CD4-positive, CD25-positive, alpha-beta regulatory T cell (primary cell): Measurements from ENCODE around the gene FAM170A. TPM values are rescaled to one million over a fixed set of nuclear protein-coding genes. Genes with fewer than 3 reads are reported as not detected.

Experiments
- ATAC-seq, 2 donors: fragments of 150-1000 bp; cut with Tn5 transposase; one replicate each; pipeline ENCODE4 v1.10.0; 2021; ENCODE audit warnings: low read depth in 2 of 2, moderate number of reproducible peaks in 2 of 2, moderate library complexity in 1 of 2
- DNase-seq, 3 donors: peaks; one replicate each; pipeline versions ENCODE4 v3.0.0 to v3.0.0-alpha.2; 2012 to 2022; ENCODE audit warnings: mixed read lengths in 1 of 3
- H3K27ac ChIP-seq: one replicate; pipeline ENCODE4 v1.7.0; 2013; ENCODE audit warnings: mild to moderate bottlenecking, low read length; ENCODE audit not compliant: insufficient read depth, poor library complexity, severe bottlenecking
- H3K27me3 ChIP-seq: one replicate; pipeline ENCODE4 v1.7.0; 2013; ENCODE audit warnings: low read length; ENCODE audit not compliant: control insufficient read depth, insufficient read depth
- H3K36me3 ChIP-seq: one replicate; pipeline ENCODE4 v1.7.0; 2013; ENCODE audit warnings: mild to moderate bottlenecking, low read length, moderate library complexity; ENCODE audit not compliant: control insufficient read depth, insufficient read depth
- H3K4me1 ChIP-seq: 2 replicates; pipeline ENCODE4 v1.7.0; 2013; ENCODE audit warnings: mild to moderate bottlenecking, low read length; ENCODE audit not compliant: insufficient read depth, control insufficient read depth, poor library complexity, severe bottlenecking
- H3K4me3 ChIP-seq: one replicate; pipeline ENCODE4 v1.7.0; 2013; ENCODE audit warnings: low read depth, mild to moderate bottlenecking, low read length, moderate library complexity
- H3K9me3 ChIP-seq, 2 experiments: 1 replicate in 1 of 2; 2 replicates in 1 of 2; pipeline ENCODE4 v1.7.0; 2013; ENCODE audit warnings: low read length in 2 of 2, mild to moderate bottlenecking in 1 of 2, moderate library complexity in 1 of 2; ENCODE audit not compliant: control insufficient read depth in 2 of 2
- H3K27ac Mint-ChIP-seq, 3 donors: one replicate each; pipeline ENCODE4 v1.8.0; 2020 to 2022; ENCODE audit warnings: mild to moderate bottlenecking in 3 of 3, mixed read lengths in 3 of 3, moderate library complexity in 2 of 3
- H3K27me3 Mint-ChIP-seq: one replicate; pipeline ENCODE4 v1.8.0; 2022; ENCODE audit warnings: mild to moderate bottlenecking, mixed read lengths
- H3K36me3 Mint-ChIP-seq: one replicate; pipeline ENCODE4 v1.8.0; 2020; ENCODE audit warnings: mixed read lengths
- H3K4me1 Mint-ChIP-seq, 4 donors: one replicate each; pipeline ENCODE4 v1.8.0; 2020 to 2022; ENCODE audit warnings: mixed read lengths in 4 of 4, mild to moderate bottlenecking in 1 of 4
- H3K4me3 Mint-ChIP-seq, 4 donors: one replicate each; pipeline ENCODE4 v1.8.0; 2020 to 2022; ENCODE audit warnings: mild to moderate bottlenecking in 4 of 4, mixed read lengths in 4 of 4, moderate library complexity in 3 of 4
- H3K9me3 Mint-ChIP-seq, 7 donors: one replicate each; pipeline ENCODE4 v1.8.0; 2020 to 2022; ENCODE audit warnings: mixed read lengths in 7 of 7, mild to moderate bottlenecking in 3 of 7, moderate library complexity in 2 of 7
- polyA plus RNA-seq, 4 donors: library from polyadenylated mRNA; unstranded; fragments of 300-500 nt; fragmentation: Illumina TruSeq; gene quantifications; one replicate each; pipeline ENCODE4 v1.2.3, GENCODE V29; 2021
- total RNA-seq: library from RNA; stranded (reverse); gene quantifications from one replicate; pipeline ENCODE4 v1.2.3, GENCODE V29; 2022

The FAM170A gene
- total and polyA plus RNA-seq, 5 donors from 2014 or later: not detected

GRCh38 chr5:119681734-119682133 lies 52.4 kb downstream of the FAM170A start:
- DNase-seq: no peak
- Histone ChIP-seq H3K4me3 (no peak overlapping the region), H3K27me3 (no peaks in the 10 kb centered on the region), H3K9me3 (no peaks in the 10 kb centered on the region), H3K4me1 (no peaks in the 10 kb centered on the region), H3K27ac (no peak overlapping the region), H3K36me3 (no peaks in the 10 kb centered on the region)
- H3K9me3 Mint-ChIP-seq: peaks cover 0 to 10% (median 4%) of the 10 kb centered on the region in 7 donors
- H3K27me3 Mint-ChIP-seq: no peaks in the 10 kb centered on the region
- no peak overlapping the region for H3K4me3 Mint-ChIP-seq
- H3K27ac Mint-ChIP-seq: no peak overlapping the region
- no peaks in the 10 kb centered on the region for H3K36me3 Mint-ChIP-seq
- ATAC-seq: no peak
- no peaks in the 10 kb centered on the region for H3K4me1 Mint-ChIP-seq

- peaks cover 0 to 10% (median 4%) of the 10 kb centered on the region in 7 donors for H3K9me3 Mint-ChIP-seq
- no peak overlapping the region for H3K4me3 ChIP-seq
- no peak overlapping the region for H3K4me3 Mint-ChIP-seq
- DNase-seq (no peak), ATAC-seq (no peak)
- no peaks in the 10 kb centered on the region for H3K4me1 ChIP-seq
- H3K4me1 Mint-ChIP-seq: no peaks in the 10 kb centered on the region
- no peak overlapping the region for H3K27ac Mint-ChIP-seq
- no peak overlapping the region for H3K27ac ChIP-seq
- no peaks in the 10 kb centered on the region for H3K36me3 Mint-ChIP-seq
- no peaks in the 10 kb centered on the region for H3K27me3 ChIP-seq
- no peaks in the 10 kb centered on the region for H3K27me3 Mint-ChIP-seq
- no peaks in the 10 kb centered on the region for H3K9me3 ChIP-seq
- no peaks in the 10 kb centered on the region for H3K36me3 ChIP-seq
Measured at GRCh38 chr5:119682372-119682771, 53.0 kb downstream of the FAM170A start.

Other genes starting within 250 kb of the FAM170A start
- 31.5 TPM for gene HSD17B4, start 177.1 kb upstream of the FAM170A start, total RNA-seq
- 10 to 100 TPM; 31.3 to 73.3 (median 41.0) TPM for gene HSD17B4, start 177.1 kb upstream of the FAM170A start, polyA plus RNA-seq